NCI-H345 (cell line): ENCODE data around the gene SCMH1.
A peak's percentile ranks its signal among the peaks of the same experiment; 100 is the strongest.

Experiments
- DNase-seq: peaks from one replicate; lab custom pipeline; 2025; lab: John Stamatoyannopoulos, UW

Gene SCMH1

GRCh38 chr1:41003640-41004220 is 238.4 kb downstream of the SCMH1 start:
- peak; percentile 13 for DNase-seq

- no peak for DNase-seq
Measured at GRCh38 chr1:41003127-41003639, 238.9 kb downstream of the SCMH1 start.

GRCh38 chr1:40998668-40999067 is 243.4 kb downstream of the SCMH1 start:
- DNase-seq: no peak

GRCh38 chr1:40997096-40997495 is 245.0 kb downstream of the SCMH1 start:
- no peak for DNase-seq

- DNase-seq: no peak
Measured at GRCh38 chr1:40989066-40989465, 253.0 kb downstream of the SCMH1 start.

- DNase-seq: no peak
Measured at GRCh38 chr1:40988280-40988679, 253.8 kb downstream of the SCMH1 start.

GRCh38 chr1:40987439-40988276 is 254.4 kb downstream of the SCMH1 start:
- no peak for DNase-seq

GRCh38 chr1:40986956-40987355 is 255.2 kb downstream of the SCMH1 start:
- no peak for DNase-seq

GRCh38 chr1:40986328-40986783 is 255.8 kb downstream of the SCMH1 start:
- no peak for DNase-seq

GRCh38 chr1:40985875-40986274 is 256.2 kb downstream of the SCMH1 start:
- no peak for DNase-seq

DNA sequence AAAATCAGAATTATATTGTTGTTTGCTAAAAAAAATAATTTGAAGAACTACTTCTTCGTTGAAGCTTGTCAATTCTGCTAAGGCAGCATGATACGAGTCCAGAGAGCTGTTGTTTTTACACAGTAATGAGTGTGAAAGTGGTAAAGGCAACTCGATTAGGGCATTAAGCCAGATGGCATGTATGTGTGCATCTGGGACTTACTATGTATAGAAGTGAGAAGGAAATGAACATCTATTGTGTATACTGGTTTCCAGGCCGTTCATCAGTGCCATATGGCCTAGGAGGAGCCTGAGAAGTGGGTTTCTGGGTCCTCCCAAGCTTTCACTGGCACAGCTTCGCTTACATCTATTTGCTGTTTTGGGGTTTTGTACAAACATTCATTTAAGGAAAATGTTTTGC is 256.9 kb downstream of the SCMH1 start:
- no peak for DNase-seq

DNA sequence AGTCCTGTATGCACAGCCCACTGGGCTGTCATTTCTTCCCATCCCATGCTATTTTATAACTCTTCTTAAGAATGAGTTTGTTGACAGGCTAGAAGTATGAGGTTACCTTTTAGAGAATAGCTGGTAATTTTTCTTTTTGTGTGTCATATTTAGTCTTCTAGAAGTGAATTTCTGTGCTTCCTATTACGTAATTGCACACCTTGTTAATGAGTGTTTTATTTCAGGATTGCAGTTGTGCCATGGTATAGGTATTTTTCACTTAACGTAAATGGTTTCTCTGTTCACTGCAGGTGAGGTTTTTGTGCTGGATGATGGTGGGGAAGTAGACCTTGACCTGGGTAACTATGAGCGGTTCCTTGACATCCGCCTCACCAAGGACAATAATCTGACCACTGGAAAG is 257.6 kb downstream of the SCMH1 start:
- DNase-seq: no peak

- no peak for DNase-seq
Measured at GRCh38 chr1:40984066-40984465, 258.0 kb downstream of the SCMH1 start.

DNA sequence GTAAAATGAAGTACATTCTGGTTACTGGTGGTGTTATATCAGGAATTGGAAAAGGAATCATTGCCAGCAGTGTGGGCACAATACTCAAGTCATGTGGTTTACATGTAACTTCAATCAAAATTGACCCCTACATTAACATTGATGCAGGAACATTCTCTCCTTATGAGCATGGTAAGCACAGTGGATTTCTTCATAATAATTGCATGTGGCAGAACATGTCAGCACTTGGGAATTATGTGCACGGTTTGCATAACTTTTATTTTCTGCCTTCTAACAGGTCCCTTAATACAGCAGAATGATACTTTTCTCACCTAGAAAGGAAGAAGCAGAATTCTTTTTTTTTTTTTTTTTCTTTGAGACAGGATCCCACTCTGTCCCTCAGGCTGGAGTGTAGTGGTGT is 258.8 kb downstream of the SCMH1 start:
- DNase-seq: no peak

- DNase-seq: no peak
Measured at GRCh38 chr1:40982721-40983120, 259.4 kb downstream of the SCMH1 start.

GRCh38 chr1:40981691-40982448 is 260.2 kb downstream of the SCMH1 start:
- DNase-seq: no peak

GRCh38 chr1:40980453-40981121 is 261.5 kb downstream of the SCMH1 start:
- DNase-seq: peak; percentile 12

DNA sequence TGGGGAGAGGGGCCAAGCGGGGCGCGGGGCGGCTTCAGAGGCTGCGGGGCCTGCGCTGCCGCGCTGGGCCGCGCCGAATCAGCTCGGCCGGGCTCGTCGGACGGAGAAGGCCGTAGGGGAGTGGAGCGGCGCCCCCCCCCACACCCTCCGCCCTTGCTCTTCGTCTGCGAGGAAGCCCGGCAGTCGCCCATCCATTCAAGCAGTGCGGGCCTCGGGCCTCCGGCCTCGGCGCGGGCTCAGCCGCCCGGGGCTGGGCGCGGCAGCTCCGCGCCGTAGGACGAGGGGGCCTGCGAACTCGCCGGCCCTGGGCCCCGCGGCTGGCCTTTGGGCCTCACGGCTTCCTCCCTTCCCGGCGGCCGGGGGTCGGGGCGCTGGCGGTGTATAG is 262.0 kb downstream of the SCMH1 start:
- no peak for DNase-seq

DNA sequence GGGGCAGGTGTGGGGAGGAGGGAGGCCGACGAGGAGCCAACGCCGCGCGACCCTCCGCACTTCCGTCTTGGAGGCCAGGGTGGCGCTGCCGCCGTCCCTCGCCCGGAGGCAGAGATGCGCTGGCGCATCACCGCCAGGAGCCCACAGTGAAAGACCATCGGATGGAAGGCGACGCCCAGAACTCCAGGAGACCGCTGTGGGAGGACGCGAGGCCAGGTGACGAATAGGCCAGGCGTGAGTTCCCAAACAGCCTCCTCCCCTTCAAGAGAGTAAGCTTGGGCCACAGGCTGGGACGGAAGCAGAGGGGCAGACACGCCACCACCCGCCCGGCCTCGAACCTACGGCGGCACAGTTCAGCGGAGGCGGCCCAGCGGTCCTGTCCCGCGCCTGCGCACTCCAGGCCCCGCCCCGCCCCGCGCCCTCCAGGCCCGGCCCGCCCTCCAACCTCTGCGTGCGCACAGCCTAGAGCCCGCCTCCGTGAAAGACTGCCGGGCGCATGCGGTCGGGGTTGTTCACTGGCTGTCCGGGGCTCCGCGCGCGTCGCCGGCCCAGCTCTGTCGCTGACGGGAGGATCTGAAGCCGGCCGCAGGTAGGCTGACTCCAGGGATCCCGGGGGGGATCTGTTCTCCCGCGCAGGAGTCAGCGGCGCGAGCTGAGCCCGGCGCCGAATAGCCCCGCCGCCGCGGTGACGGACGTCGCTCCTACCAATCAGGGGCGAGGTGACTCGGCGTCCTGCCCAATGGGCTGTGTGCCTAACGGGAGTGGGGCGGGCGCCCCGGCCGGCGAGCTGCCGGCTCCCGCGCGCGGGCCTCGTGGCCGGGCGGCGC is 262.7 kb downstream of the SCMH1 start, which contains the start of gene CTPS1:
TSS of gene CTPS1 (plus strand) at position 456 of the 827 bp plus-strand sequence. CDS start 3,595 bp downstream, outside the sequence.
- DNase-seq: peak; percentile 96

GRCh38 chr1:40978886-40979240 is 263.2 kb downstream of the SCMH1 start:
- DNase-seq: no peak

DNA sequence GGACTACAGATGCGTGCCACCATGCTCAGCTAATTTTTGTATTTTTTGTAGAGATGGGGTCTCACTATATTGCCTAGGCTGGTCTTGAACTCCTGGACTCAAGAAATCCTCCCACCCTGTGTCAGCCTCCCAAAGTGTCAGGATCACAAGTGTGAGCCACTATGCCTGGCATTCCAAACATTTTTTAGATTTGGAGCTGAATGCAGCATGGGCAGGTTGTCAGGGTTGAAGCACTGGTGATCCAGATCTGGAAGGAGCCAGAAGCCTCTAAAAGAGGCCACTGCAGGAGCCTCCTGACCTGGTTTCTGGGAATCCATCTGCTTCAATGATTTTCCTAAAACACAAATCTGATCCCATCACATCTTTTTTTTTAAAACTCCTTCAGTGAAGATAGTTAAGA is 264.4 kb downstream of the SCMH1 start:
- DNase-seq: no peak
